Measurements from ENCODE around the gene RPS6KC1.
"Not testable (repeated sequence)": the region's sequence is repeated elsewhere in the genome, so short reads cannot be mapped to it uniquely, and the experiment has no call there.

The RPS6KC1 gene

GRCh38 chr1:213054733-213055591 is 3.9 kb downstream of the RPS6KC1 start:
- no peak for DNase-seq

- DNase-seq: no peak
Measured at GRCh38 chr1:213055767-213056166, 4.7 kb downstream of the RPS6KC1 start.

GRCh38 chr1:213057264-213058059 is 6.4 kb downstream of the RPS6KC1 start:
- no peak for DNase-seq

GRCh38 chr1:213060836-213061235 is 9.8 kb downstream of the RPS6KC1 start:
- peak; percentile 85 for DNase-seq

DNA sequence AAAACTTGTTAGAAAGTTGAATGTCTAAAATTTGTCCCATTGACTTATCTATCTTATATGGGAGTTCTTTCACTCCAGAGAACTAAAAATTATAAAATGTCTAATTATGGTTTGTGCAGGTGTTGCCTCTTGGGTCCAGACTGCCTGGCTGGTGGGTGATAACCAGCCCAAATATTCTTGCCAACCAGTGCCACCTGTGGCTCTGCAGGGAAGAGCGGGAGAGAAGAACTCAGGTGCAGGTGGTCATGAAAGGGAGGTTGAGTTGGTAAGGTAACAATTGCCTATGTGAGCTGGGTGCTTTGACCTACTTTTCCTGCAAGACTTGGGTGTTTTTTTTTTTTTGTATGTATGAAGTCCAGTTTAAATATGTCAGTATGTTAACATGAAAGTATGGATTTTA is 10.2 kb downstream of the RPS6KC1 start:
- DNase-seq: peak; percentile 32

DNA sequence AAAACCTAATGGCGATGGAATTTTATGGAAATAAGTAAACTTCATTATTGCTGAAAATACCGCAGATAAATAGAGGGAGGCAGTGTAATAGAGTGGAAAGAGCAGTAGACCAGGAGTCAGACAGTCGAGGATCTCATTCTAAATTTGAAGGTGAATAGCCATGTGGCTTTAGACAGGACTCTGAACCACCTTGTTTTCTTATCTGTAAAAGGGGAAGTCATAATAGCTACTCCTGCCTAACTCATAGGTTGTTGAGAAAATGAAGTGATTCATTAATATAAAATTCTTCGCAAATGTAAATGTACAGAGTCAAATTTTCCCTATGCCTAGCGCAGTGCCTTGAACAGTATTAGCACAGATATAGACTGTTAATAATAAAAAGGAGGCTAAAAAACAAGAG is 14.8 kb downstream of the RPS6KC1 start:
- DNase-seq: no peak

- no peak for DNase-seq
Measured at GRCh38 chr1:213066363-213066762, 15.3 kb downstream of the RPS6KC1 start.

- DNase-seq: no peak
Measured at GRCh38 chr1:213067352-213067751, 16.3 kb downstream of the RPS6KC1 start.

DNA sequence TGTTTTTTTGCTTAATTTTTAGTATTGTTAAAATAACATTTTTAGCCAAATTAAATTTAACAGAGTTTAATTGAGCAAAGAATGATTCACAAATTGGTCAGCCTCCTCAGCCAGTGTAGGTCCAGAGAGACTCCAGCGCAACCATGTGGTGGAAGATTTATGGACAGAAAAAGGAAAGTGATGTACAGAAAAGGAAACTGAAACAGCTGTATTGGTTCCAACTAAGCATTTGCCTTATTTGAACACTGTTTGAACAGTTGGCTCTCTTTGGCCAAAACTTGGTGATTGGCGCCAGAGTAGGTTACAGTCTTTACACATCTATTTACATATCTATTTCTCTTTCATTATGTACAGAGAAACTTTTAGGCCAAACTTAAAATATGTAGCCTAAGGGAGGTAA is 19.4 kb downstream of the RPS6KC1 start:
- peak; percentile 34 for DNase-seq

GRCh38 chr1:213075725-213076124 is 24.7 kb downstream of the RPS6KC1 start:
- no peak for DNase-seq

GRCh38 chr1:213082420-213083111 is 31.5 kb downstream of the RPS6KC1 start:
- no peak for DNase-seq

DNA sequence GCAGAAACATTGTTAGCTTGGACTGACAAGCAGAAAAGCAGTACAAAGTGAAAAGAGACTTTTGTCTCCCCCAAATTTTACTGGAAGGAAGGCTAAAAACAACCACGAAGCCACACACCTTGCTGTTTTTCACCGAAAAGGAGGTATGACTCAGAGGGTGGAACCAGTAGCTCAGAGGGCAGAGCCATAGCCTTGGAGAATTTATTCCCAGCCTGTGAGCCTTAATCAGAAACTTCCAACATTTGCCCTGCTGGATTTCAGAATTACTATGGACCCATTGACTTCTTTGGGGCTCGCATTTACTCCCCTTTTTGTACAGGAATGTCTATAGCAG is 32.0 kb downstream of the RPS6KC1 start:
- DNase-seq: no peak

GRCh38 chr1:213087911-213088310 is 36.9 kb downstream of the RPS6KC1 start:
- no peak for DNase-seq

GRCh38 chr1:213089924-213090677 is 39.1 kb downstream of the RPS6KC1 start:
- no peak for DNase-seq

DNA sequence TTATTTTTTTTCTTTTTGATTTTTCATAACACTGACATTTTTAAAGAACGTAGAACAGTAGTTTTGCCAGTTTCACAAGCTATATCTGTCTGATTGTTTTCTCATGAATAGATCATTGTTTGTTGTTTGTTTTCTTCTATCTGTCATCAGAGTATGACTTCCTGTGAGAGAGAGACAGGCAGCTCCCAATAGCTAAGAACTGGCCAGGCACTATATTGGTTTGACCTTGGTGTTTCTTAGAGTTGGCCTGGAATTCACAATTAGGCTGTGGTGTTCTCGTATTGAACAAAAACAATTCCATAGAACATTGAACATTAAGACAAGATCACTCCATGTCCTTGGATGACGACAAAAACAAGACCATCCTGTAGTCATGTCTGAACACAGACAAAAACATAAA is 43.4 kb downstream of the RPS6KC1 start:
- DNase-seq: no peak

DNA sequence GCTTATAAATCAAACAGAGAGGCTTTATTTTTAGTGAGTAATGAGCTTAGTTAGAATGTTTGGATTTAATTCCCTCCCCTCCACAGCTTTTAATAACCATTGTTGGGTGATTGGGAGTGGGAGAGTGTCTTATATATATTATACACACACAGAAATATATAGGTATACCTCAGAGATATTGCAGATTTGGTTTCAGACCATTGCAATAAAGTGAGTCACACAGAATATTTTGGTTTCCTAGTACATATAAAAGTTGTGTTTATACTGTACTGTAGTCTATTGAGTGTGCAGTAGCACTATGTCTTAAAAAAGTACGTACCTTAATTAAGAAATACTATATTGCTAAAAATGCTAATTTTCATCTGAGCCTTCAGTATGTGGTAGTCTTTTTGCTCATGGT is 44.4 kb downstream of the RPS6KC1 start:
- DNase-seq: no peak

- DNase-seq: no peak
Measured at GRCh38 chr1:213099682-213100399, 48.8 kb downstream of the RPS6KC1 start.

- DNase-seq: not testable (repeated sequence)
Measured at GRCh38 chr1:213100565-213100964, 49.5 kb downstream of the RPS6KC1 start.

- DNase-seq: no peak
Measured at GRCh38 chr1:213103377-213104306, 52.6 kb downstream of the RPS6KC1 start.

GRCh38 chr1:213104604-213105003 is 53.6 kb downstream of the RPS6KC1 start:
- DNase-seq: no peak

- no peak for DNase-seq
Measured at GRCh38 chr1:213106298-213106697, 55.3 kb downstream of the RPS6KC1 start.

All from SHP77 treated with DMSO at 0.1 percent for 48 hours (cell line).